Measurements from ENCODE around the gene GNAT2. TPM values are rescaled to one million over a fixed set of nuclear protein-coding genes. Genes with fewer than 3 reads are reported as not detected.

Gene GNAT2
- total RNA-seq, 4 donors from 2014 or later = not detected

DNA sequence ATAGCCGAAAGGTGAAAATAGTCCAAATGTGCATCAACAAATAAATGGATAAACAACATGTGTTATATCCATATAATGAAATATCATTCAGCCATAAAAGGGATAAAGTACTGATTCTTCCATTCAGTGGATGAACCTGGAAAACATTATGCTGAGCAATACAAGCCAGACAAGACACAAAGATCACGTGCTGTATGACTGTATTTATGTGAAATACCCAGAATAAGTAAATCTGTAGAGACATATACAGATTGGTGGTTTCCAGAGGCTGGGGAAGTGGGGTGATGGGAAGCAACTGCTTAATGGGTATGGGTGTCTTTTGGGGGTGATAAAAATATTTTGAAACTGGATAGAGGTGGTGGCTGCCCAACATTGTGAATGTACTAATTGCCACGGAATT is 23.2 kb upstream of the GNAT2 start:
- no peak for ATAC-seq
- H3K36me3 ChIP-seq = no peaks in the 10 kb centered on the region
- TF ChIP-seq EP300 (IDR thresholded peaks at IDR 0.05) = no peak
- H3K27me3 ChIP-seq = no peaks in the 10 kb centered on the region
- 60 to 84% methylated on average over 2 to 3 of the region's 3 CpGs for whole genome bisulfite sequencing, 2 donors (ENCODE audit: low coverage in 1 of 2)
- H3K4me1 ChIP-seq = peaks cover 0 to 17% (median 7%) of the 10 kb centered on the region in 3 donors
- H3K4me3 ChIP-seq = no peak overlapping the region
- no peak overlapping the region for H3K27ac ChIP-seq
- no peaks in the 10 kb centered on the region for H3K9me3 ChIP-seq

GRCh38 chr1:109641861-109642260 is 22.4 kb upstream of the GNAT2 start:
- Histone ChIP-seq H3K9me3 (no peaks in the 10 kb centered on the region), H3K4me3 (no peak overlapping the region), H3K4me1 (peaks cover 0 to 19% (median 7%) of the 10 kb centered on the region in 3 donors), H3K27ac (no peak overlapping the region), H3K36me3 (no peaks in the 10 kb centered on the region), H3K27me3 (no peaks in the 10 kb centered on the region)
- WGBS, 2 donors (ENCODE audit: low coverage in 1 of 2) = 43 to 75% methylated on average over 1 to 2 of the region's 2 CpGs
- no peak for TF ChIP-seq CTCF (IDR thresholded peaks at IDR 0.05)
- TF ChIP-seq POLR2AphosphoS5 (IDR thresholded peaks at IDR 0.05) = no peak
- TF ChIP-seq POLR2A (IDR thresholded peaks at IDR 0.05) = no peak
- no peak for TF ChIP-seq EP300 (IDR thresholded peaks at IDR 0.05)
- no peak for ATAC-seq

DNA sequence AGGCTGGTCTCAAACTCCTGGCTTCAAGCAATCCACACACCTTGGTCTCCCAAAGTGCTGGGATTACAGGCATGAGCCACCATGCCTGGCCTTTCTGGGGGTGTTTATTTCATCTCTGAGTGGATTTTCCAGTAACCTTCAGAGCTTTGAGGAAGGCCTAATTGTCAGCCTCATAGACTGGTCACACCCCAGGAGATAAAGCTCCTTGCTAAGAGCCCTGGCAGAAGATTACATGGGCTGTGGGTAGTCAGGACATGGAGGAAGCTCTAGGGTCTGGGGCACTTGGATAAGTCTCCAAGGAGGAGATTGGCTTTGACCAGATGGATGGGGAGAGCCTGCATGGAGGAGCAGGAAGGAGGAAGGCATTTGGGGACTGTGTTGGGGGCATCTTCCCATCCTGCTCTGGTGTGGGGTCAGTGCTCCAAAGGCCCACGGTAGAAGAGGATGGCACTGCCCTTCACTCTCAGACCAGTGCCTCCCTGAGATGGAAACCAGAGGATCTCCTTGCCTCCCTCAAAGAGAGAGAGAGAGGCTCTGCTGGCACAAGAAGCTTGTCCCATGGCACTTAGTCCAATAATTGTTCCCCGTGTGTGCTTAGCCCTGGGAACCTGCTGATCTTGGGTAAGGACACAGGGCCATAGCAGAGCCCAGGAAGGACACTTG is 21.8 kb upstream of the GNAT2 start:
- no peak for ATAC-seq
- no peak for TF ChIP-seq CTCF (IDR thresholded peaks at IDR 0.05)
- no peak for TF ChIP-seq EP300 (IDR thresholded peaks at IDR 0.05)
- TF ChIP-seq POLR2A (IDR thresholded peaks at IDR 0.05) = no peak
- 86% methylated on average over 1 of the region's 2 CpGs; no CpG with 5 or more reads in 1 of the 2 donors for WGBS, 2 donors (ENCODE audit: low coverage in 1 of 2)
- Histone ChIP-seq H3K36me3 (no peaks in the 10 kb centered on the region), H3K9me3 (no peaks in the 10 kb centered on the region), H3K27me3 (no peaks in the 10 kb centered on the region), H3K4me3 (no peak overlapping the region), H3K4me1 (peaks cover 0 to 25% (median 12%) of the 10 kb centered on the region in 3 donors), H3K27ac (no peak overlapping the region)

- Histone ChIP-seq H3K4me1 (peaks cover 0 to 34% (median 17%) of the 10 kb centered on the region in 3 donors), H3K27me3 (no peaks in the 10 kb centered on the region), H3K36me3 (no peaks in the 10 kb centered on the region), H3K27ac (no peak overlapping the region), H3K4me3 (no peak overlapping the region), H3K9me3 (no peaks in the 10 kb centered on the region)
- TF ChIP-seq CTCF (IDR thresholded peaks at IDR 0.05) (peak; percentile 87 to 99 (median 91)), POLR2A (IDR thresholded peaks at IDR 0.05) (no peak)
- peak; percentile 57 for ATAC-seq
- WGBS, 2 donors (ENCODE audit: low coverage in 1 of 2) = 20 to 70% methylated on average over 1 to 2 of the region's 5 CpGs
These were observed 21.0 kb upstream of the GNAT2 start for GRCh38 chr1:109640285-109640865.

GRCh38 chr1:109639841-109640184 is 20.4 kb upstream of the GNAT2 start:
- no peak overlapping the region for H3K27ac ChIP-seq
- H3K36me3 ChIP-seq = no peaks in the 10 kb centered on the region
- TF ChIP-seq POLR2AphosphoS5 (IDR thresholded peaks at IDR 0.05) (no peak), EP300 (IDR thresholded peaks at IDR 0.05) (no peak), CTCF (IDR thresholded peaks at IDR 0.05) (no peak), POLR2A (IDR thresholded peaks at IDR 0.05) (no peak)
- ATAC-seq = no peak
- 17 to 43% methylated on average over 1 to 4 of the region's 6 CpGs for WGBS, 2 donors (ENCODE audit: low coverage in 1 of 2)
- peaks cover 0 to 39% (median 17%) of the 10 kb centered on the region in 3 donors for H3K4me1 ChIP-seq
- no peak overlapping the region for H3K4me3 ChIP-seq
- H3K9me3 ChIP-seq = no peaks in the 10 kb centered on the region
- H3K27me3 ChIP-seq = no peaks in the 10 kb centered on the region

All from gastroesophageal sphincter (tissue), 4 donors.